Caki2 (cell line): ENCODE data around the gene GNB5. TPM values are rescaled to one million over a fixed set of nuclear protein-coding genes. Genes with fewer than 3 reads are reported as not detected.

Experiments used
- total RNA-seq: library from RNA; depleted of rRNA; stranded (reverse); fragments of >200 nt; shearing (Covaris generic); gene quantifications from 2 replicates; pipeline ENCODE4 v1.2.3, GENCODE V29; 2014; ENCODE audit warnings: low replicate concordance; rRNA removed

The GNB5 gene
- total RNA-seq, 1 experiment from 2014 or later = 54.8 TPM

Other genes starting within 250 kb of the GNB5 start
- gene LEO1, start 219.6 kb downstream of the GNB5 start, total RNA-seq = 10.5 and 14.9 TPM in 2 replicates
- 24.7 and 45.4 TPM in 2 replicates for gene MAPK6, start 172.2 kb downstream of the GNB5 start, total RNA-seq
- gene BCL2L10, start 78.6 kb downstream of the GNB5 start, total RNA-seq = not detected in 2 replicates
- gene MYO5C, start 104.4 kb upstream of the GNB5 start, total RNA-seq = 0.72 and 1.6 TPM in 2 replicates